ENCODE results near the gene FSTL1.

FSTL1 gene

DNA sequence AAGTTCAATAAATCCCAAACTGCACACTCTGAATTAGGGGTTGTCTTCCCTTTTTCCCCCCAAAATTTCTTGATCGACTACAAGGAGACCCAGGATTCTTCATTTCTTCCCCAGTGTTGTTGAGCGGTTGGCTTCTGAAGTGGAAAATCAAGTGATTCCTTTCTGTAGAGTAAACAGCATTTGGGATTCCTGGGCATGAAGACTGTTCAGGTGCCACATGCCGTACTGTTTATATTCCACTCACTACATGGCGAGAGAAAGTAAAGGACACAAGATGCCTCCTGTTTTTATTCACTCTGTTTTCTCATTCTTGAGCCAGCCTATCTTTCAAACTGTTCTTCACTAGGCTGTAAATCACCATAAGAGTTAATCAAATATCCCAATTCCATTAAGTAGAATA is 12.6 kb downstream of the FSTL1 start:
- no peak for FAIRE-seq

DNA sequence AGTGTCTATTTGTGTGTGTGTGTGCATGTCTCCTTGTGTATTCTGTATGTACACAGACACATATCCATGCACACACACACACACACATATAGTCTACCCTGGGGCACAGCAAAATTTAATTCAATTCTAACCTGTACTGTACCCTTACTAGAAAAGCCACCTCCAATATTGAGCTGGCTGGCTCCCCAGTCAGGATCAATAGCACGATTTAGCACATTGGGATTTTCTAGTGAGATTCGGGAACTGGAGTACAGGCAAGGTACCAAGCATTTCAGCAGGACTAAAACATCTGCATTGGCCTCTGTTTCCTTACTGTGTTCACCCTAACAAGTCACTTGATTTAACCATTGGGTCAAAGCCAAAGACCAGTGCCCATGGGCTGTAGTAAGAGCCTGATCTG is 13.2 kb downstream of the FSTL1 start:
- no peak for FAIRE-seq

DNA sequence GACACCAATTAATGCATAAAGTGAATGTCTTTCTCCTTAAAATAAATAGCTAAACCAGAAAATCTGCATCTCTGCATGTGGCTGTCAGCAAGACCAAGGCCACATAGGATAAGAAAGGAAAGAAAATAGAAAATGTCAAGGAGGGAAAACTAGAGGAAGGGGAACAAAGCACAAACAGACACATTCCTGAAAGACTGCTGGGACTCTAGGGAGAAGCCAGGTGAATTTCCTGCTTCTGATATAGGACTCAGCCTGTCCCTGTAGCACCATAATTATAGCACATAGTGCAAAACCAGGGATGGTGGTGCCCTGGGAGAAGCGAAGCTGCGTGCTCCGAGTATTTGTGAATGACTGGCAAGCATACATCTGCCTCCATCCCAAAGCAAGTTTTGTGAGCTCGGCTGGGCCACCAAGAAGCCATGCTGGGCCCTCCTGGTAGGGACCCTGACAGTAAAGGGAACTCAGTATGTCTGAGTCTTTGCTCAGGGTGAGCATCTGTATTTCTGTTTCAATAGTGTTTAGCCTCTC is 14.2 kb downstream of the FSTL1 start:
- FAIRE-seq: no peak

- FAIRE-seq: no peak
Measured at GRCh38 chr3:120435621-120436020, 15.2 kb downstream of the FSTL1 start.

DNA sequence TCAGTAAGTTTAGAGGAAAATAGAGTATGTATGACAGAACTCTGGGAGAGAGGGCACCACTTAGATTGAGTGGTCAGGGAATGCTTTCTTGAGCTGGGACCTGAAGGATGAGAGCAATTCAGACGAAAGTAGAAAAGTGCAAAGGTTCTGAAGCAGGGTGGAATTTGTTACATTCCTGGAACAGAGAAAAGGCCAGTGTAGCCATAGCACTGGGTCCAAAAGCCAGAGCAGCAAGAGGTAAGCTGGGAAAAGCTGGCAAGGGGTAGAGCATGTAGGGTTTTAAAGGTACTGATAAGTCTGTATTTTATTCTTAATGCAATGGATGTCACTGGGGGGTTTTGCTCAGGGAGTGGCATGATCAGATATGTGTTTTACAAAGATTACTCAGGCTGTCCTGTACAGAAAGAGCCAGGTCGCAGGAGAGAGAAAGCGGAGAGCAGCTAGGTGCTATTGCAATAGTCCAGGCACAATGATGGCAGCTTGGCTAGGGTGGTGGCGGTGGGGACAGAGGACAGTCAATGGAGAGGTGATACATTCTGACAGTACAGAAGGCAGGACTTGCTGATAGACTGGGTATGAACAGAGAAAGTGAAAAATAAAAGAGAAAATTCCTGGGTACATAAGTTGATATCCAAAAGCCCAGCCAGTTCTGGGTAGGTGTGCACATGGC is 17.0 kb downstream of the FSTL1 start:
- FAIRE-seq: no peak

DNA sequence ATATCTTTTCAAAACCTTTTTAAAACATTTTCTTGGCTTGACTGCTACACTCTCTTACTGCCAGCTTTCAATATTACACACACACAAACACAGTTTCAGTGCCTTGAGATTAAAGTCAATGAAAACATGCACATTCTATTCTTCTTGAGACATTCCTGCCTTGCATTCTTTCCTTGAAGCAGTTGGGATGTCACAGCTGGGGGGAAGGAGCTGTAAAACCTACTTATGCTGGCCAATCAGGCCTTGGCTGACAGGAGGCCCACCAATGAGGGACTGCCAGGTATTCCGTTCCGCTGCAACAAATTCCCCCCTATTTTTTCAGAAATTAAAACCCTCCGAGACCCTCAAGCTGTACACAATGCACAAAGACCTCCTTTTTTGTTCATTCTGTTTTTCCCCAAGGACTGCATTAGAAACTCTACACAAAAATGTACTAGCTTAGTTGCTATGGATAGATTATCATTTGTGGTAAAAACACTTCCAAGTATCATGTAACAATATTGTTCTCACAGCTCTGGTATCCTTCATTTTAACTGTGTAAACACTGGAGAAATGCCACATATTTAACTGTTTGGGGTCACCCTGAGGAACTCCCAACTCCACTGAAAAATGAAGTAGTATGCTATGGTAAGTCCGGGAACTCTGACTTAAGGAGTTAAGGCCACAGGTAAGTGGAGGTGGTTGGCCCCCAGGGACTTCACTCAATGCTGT is 18.5 kb downstream of the FSTL1 start:
- no peak for FAIRE-seq

GRCh38 chr3:120429921-120430361 is 20.9 kb downstream of the FSTL1 start:
- FAIRE-seq: no peak

DNA sequence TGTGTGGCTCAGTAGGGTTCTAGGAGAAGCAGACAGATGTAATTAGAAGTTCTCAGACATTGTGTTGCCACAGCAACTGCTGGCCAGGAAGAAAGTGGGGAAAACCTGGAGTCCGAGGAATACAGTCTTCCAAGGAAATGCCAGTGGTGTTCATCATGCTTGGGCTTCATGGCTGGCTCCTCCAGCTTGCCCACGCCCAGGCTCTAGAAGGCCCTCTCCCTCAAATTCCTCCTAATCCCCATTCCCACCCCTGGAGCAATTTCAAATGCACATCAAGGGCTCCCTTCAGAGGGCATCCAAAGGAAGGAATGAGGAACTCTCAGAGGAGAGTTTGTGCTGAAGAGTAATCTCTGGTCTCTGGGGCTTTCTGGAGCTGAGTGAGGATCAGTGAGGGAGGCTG is 21.9 kb downstream of the FSTL1 start:
- no peak for FAIRE-seq

DNA sequence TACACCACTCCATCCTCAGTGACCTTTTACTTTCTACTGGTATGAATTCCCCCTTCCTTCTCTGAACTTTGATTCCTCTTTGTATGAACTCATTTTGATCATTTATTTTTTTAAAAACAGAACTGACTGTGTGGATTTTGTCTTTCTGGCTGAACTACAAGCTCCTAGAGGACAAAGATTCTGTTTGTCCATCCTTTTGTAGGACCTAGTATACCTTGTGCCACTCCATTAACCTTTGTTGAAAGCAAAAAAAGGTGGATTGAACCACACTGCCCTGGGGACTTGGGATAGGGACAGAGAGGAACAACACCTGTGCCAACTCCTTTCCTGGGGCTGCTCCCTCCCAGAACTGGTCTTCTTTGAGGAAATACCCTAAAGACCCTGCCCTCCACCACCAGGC is 23.6 kb downstream of the FSTL1 start:
- no peak for FAIRE-seq

GRCh38 chr3:120425572-120426250 is 25.1 kb downstream of the FSTL1 start:
- no peak for FAIRE-seq

DNA sequence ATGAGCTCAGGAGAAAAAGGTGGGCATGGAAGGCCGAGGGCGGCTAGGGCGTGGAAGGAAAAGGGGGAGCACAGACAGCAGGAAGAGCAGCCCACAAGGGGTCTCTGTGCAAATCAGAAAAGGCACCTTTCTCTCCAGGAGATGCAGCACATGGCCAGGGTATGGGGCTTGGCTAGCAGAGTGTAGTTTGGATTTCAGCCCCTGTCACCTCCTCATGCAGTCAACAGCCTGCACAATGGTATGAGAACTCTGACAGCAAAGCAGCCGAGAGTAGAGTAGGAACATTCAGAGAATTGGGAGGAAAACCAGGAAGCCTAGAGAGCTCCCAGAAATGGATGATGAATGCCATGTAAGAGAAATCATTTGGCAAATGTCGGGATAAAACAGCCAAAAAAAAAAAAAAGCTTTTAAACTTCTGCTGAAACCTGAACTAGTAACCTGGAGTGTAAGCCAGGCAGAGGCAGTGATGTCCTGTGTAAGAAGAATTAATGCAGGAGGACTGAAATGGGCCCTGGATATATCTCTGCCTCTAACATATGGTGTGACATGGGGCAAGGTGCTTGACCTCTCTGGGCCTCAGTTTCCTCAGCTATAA is 25.7 kb downstream of the FSTL1 start:
- FAIRE-seq: no peak

DNA sequence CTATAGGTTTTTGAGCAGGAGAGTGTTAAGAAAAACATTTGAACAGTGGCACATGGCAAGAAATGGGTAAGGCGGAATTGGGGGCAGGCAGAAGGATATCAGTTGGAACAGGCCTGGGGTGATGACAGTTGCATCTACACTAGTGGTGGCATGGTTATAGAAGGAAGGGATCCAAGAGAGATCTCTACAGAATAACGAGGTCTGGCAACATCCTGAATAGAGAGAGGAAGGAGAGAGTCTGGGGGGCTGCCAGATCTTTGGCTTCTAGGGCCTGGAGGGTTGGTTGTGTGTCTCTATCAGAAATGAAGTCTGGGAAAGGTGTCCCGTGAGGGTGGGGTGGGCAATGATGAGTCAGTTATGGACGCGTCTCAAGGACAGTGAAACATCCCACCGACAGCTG is 26.3 kb downstream of the FSTL1 start:
- FAIRE-seq: no peak

DNA sequence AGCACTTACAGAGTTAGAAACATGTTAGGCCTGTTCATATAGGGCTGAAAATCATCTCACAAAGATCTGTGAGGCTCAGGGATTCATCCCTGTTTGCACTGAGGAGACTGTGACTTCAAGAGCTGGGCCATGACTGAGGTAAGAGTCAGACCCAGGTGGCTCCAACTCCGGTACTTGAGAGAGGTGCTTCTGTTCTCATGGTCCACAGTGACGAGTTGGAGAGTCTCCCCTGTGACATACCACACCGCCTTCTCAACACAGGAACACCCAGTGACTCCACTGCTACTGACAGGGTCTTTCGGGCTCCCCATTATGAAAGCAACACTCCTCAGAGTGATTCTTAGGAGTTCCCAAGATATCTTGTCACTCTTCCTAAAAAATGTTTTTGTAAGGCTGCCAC is 27.4 kb downstream of the FSTL1 start:
- FAIRE-seq: no peak

GRCh38 chr3:120421926-120422325 is 28.9 kb downstream of the FSTL1 start:
- no peak for FAIRE-seq

- FAIRE-seq: no peak
Measured at GRCh38 chr3:120420928-120421551, 29.8 kb downstream of the FSTL1 start.

- no peak for FAIRE-seq
Measured at GRCh38 chr3:120420360-120420759, 30.4 kb downstream of the FSTL1 start.

GRCh38 chr3:120419797-120420196 is 31.0 kb downstream of the FSTL1 start:
- FAIRE-seq: no peak

GRCh38 chr3:120418866-120419490 is 31.8 kb downstream of the FSTL1 start:
- no peak for FAIRE-seq

GRCh38 chr3:120418446-120418845 is 32.3 kb downstream of the FSTL1 start:
- no peak for FAIRE-seq

GRCh38 chr3:120417272-120417911 is 33.4 kb downstream of the FSTL1 start:
- peak; percentile 76 for FAIRE-seq

GRCh38 chr3:120416868-120417267 is 33.9 kb downstream of the FSTL1 start:
- FAIRE-seq: no peak

DNA sequence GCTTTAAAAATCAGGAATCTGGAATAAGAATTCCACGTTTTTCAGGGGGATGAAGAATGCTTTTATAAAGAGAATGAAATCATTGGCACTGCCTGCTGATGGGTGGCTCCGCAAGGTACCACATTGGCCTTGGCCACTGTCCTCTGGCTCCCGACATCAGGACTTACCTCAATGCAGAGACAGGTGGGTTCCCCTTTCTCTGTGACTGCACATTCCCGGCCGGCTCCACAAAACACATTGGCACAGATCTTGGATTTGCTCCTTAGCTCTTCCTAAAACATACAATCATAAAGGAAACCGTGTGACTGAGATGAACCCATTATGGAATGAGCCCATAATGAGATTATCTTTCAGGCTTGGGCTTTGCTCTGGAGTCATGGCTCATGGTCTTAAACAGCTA is 35.0 kb downstream of the FSTL1 start:
- FAIRE-seq: no peak

Measured in colon (tissue), 2 donors.